IPS-NIHi11 (cell line): Measurements from ENCODE around the gene LARP6.

ENCODE experiments used
- DNase-seq: peaks from one replicate; pipeline ENCODE4 v3.0.0; 2012; ENCODE audit warnings: mixed read lengths, low spot score

The LARP6 gene

DNA sequence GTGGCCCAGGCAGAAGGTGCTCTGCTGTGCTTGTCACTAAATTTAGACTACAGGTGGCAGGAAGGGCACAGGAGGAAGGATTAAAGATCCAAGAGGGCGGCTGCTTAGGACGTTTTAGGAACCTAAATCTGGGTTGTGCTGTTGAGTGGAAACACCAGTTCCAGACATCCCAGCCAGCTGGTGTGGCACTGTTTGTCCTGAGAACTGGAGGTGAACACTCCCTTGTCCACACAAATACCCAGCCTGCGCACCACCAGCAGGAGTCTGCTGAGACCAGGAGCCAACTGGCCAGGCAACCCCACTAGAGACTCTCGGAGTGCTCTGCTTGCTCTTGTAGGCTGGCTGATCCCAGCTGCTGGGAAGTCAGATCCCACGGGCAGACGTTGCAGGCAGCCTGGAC is 60.3 kb downstream of the LARP6 start:
- DNase-seq, result no peak

- no peak for DNase-seq
Measured at GRCh38 chr15:70792171-70792573, 61.8 kb downstream of the LARP6 start.

GRCh38 chr15:70791259-70791658 is 62.7 kb downstream of the LARP6 start:
- no peak for DNase-seq

DNA sequence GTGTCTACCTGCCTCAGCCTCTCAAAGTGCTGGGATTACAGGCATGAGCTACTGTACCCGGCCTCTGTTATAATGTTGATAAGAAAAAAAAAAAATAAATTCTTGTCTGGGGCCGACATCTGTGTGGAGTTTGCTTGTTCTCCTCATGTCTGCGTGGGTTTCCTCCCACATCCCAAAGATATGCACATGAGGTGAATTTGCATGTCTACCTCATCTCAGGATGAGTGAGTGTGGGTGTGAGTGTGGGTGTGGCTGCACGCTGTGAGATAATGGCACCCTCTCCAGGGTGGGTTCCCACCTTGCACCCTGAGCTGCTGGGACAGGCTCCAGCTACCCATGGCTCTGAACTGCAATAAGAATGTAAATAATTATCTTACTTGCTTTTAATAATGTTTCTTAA is 64.7 kb downstream of the LARP6 start:
- DNase-seq, result no peak

DNA sequence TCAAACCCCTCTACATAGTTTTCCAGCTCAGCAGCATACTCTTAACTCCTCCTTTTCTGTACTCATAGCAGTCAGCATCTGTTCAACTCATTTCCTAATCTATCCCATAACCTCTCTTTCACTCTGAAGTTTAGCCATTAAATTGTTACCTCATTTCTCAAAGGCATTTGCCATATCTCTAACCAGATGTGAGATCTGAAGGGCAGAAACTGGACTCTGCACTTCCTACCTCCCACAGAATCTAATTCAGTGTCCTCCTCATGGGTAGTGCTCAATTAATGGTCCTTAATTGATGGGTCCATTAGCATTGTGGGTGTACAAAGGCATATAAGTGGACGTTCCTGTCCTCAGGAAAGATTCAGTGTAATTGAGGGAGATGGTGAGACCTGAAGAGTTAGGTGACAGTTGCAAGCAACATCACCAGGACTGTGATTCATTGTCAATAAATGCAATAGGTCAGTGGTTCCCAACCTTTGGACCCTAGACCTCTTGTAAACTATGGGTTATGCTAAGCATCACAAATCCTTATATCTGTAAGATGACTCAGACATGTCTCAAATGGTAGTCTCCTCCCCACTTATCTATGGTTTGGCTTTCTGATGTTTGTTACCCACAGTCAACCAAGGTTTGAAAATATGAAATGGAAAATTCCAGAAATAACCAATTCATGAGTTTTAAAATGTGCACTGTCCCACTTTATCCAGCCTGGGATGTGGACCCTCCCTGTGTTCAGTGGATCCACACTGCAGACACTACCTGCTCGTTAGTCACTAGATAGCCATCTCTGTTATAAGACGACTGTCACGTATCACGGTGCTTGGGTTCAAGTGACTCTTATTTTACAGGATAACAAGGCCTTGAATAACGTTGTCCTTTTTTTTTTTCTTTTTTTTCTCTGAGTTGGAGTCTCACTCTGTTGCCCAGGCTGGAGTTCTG is 65.6 kb downstream of the LARP6 start:
- DNase-seq, result no peak

DNA sequence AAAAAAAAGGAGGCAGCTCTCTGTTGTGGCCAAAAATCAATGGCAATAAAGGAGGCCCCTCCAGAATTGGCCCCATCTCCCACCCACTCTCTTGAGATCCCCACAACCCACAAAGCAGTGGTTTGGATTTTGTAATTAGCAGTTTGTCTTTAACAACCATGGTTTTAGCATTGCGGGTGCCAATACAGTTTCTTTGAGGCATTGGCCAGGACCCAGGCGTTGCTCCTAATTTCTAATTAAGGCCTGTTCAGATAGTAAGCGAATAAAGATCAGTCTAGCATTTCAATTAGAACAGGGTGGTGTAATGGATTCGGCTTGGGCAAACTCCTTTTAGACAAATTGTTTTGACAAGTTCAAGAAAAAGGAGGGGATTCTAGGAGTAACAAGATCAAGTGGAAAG is 67.0 kb downstream of the LARP6 start:
- no peak for DNase-seq

GRCh38 chr15:70783610-70784022 is 70.3 kb downstream of the LARP6 start:
- no peak for DNase-seq

GRCh38 chr15:70783041-70783440 is 70.9 kb downstream of the LARP6 start:
- DNase-seq, result no peak

DNA sequence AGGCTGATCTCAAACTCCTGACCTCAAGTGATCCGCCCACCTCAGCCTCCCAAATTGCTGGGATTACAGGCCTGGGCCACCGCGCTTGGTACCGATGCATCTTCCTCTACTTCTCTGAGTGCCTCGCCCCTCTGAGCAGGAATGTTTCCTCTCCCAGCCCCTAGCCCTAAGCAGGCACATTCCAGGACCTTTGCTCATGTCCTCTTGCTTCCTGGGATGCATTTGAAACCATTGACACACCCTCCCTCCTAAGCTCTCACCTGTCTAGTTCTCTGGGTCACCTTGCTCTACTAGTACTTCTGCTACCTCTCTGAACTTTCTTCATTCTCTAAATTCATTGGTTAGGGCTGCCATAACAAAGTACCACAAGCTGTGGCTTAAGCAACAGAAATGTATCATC is 72.7 kb downstream of the LARP6 start:
- no peak for DNase-seq
